Endodermal cell (in vitro differentiated cells): ENCODE data around the gene FHAD1. TPM values are rescaled to one million over a fixed set of nuclear protein-coding genes. Genes with fewer than 3 reads are reported as not detected.

ENCODE experiments used
- DNase-seq: peaks from one replicate; pipeline ENCODE4 v3.0.0-alpha.2; 2017
- H3K27ac ChIP-seq: 2 replicates; pipeline ENCODE4 v1.5.1; 2013; ENCODE audit warnings: mild to moderate bottlenecking, low read depth, low read length, moderate library complexity
- H3K27me3 ChIP-seq: 2 replicates; pipeline ENCODE4 v1.6.1; 2013; ENCODE audit warnings: mild to moderate bottlenecking, low read length, moderate library complexity; ENCODE audit not compliant: insufficient read depth, control insufficient read depth, poor library complexity, severe bottlenecking
- H3K36me3 ChIP-seq: 2 replicates; pipeline ENCODE4 v1.7.0; 2013; ENCODE audit warnings: mild to moderate bottlenecking, low read length, moderate library complexity; ENCODE audit not compliant: control insufficient read depth, insufficient read depth
- H3K4me1 ChIP-seq: one replicate; pipeline ENCODE4 v1.7.0; 2013; ENCODE audit warnings: low read length; ENCODE audit not compliant: control insufficient read depth, insufficient read depth
- H3K4me3 ChIP-seq: 2 replicates; pipeline ENCODE4 v1.5.1; 2013; ENCODE audit warnings: mild to moderate bottlenecking, low read length, moderate library complexity
- H3K9ac ChIP-seq: 2 replicates; pipeline ENCODE4 v1.6.1; 2013; ENCODE audit warnings: mild to moderate bottlenecking, low read length, moderate library complexity; ENCODE audit not compliant: poor library complexity, severe bottlenecking; ENCODE audit errors: extremely low read depth
- H3K9me3 ChIP-seq: 2 replicates; pipeline ENCODE4 v1.6.1; 2013; ENCODE audit warnings: mild to moderate bottlenecking, low read length, moderate library complexity; ENCODE audit not compliant: control insufficient read depth
- H3K27ac Mint-ChIP-seq: 2 replicates; pipeline ENCODE4 v1.8.0; 2020; ENCODE audit warnings: mixed read lengths
- H3K27me3 Mint-ChIP-seq: 2 replicates; pipeline ENCODE4 v1.8.0; 2021; ENCODE audit warnings: mild to moderate bottlenecking, mixed read lengths; ENCODE audit not compliant: insufficient read depth
- H3K36me3 Mint-ChIP-seq: 2 replicates; pipeline ENCODE4 v1.8.0; 2020; ENCODE audit warnings: low read depth, mixed read lengths
- H3K4me1 Mint-ChIP-seq: 2 replicates; pipeline ENCODE4 v1.8.0; 2020; ENCODE audit warnings: mixed read lengths
- H3K4me3 Mint-ChIP-seq: 2 replicates; pipeline ENCODE4 v1.8.0; 2020; ENCODE audit warnings: mild to moderate bottlenecking, moderate library complexity, mixed read lengths
- H3K9me3 Mint-ChIP-seq: 2 replicates; pipeline ENCODE4 v1.8.0; 2020; ENCODE audit warnings: mild to moderate bottlenecking, mixed read lengths
- CTCF ChIP-seq: fragments of 200-600 bp; sonication (generic); conservative IDR thresholded peaks from 2 replicates; pipeline ENCODE4 v1.5.0; 2021; ENCODE audit warnings: antibody characterized with exemption, mild to moderate bottlenecking
- WGBS, 2 experiments: methylation state at CpG; one replicate each; pipeline versions ENCODE4 v1.1.5 to v1.1.7; 2013; ENCODE audit warnings: missing lambda C conversion rate in 2 of 2, mixed read lengths in 1 of 2; ENCODE audit not compliant: insufficient coverage in 1 of 2, insufficient read length in 1 of 2; 5-methylcytosine and 5-hydroxymethylcytosine counted together
- total RNA-seq, 2 donors: library from RNA; stranded (reverse); fragmentation: NEBNext Ultra II Directional in 1 of 2; extraction: Animal tissue kit (Norgen Biotek cat#: 25700) in 1 of 2; gene quantifications; 2 replicates in 1 of 2; 3 replicates in 1 of 2; pipeline ENCODE4 v1.2.1, GENCODE V29; 2021

The FHAD1 gene
- total RNA-seq, 2 donors from 2014 or later: 2.9 to 3.6 TPM

- no peaks in the 10 kb centered on the region for H3K4me1 ChIP-seq
- peaks cover 15% of the 10 kb centered on the region for H3K36me3 ChIP-seq
- no peak overlapping the region for H3K4me3 ChIP-seq
- peak overlapping the region; percentile 97 for H3K27ac ChIP-seq
- whole genome bisulfite sequencing, 2 experiments: 58 to 85% methylated on average over 17 to 19 of the region's 19 CpGs
- no peak for DNase-seq
- H3K4me3 Mint-ChIP-seq: no peak overlapping the region
- H3K9ac ChIP-seq: no peak overlapping the region
- H3K27ac Mint-ChIP-seq: no peak overlapping the region
- no peaks in the 10 kb centered on the region for H3K27me3 Mint-ChIP-seq
- H3K9me3 ChIP-seq: peaks cover 13% of the 10 kb centered on the region
- TF ChIP-seq CTCF: no peak
- peaks cover 32% of the 10 kb centered on the region for H3K36me3 Mint-ChIP-seq
- H3K27me3 ChIP-seq: no peaks in the 10 kb centered on the region
- no peaks in the 10 kb centered on the region for H3K4me1 Mint-ChIP-seq
- H3K9me3 Mint-ChIP-seq: peaks cover 12% of the 10 kb centered on the region
Observed at GRCh38 chr1:15214527-15214926, 32.5 kb upstream of the FHAD1 start.

GRCh38 chr1:15215116-15215515 lies 31.9 kb upstream of the FHAD1 start:
- no peak for DNase-seq
- no peak for TF ChIP-seq CTCF
- no peak overlapping the region for H3K27ac Mint-ChIP-seq
- H3K4me1 Mint-ChIP-seq: no peaks in the 10 kb centered on the region
- no peak overlapping the region for H3K4me3 ChIP-seq
- H3K36me3 Mint-ChIP-seq: peaks cover 38% of the 10 kb centered on the region
- H3K27ac ChIP-seq: peak overlapping the region; percentile 97
- H3K9ac ChIP-seq: no peak overlapping the region
- H3K4me3 Mint-ChIP-seq: no peak overlapping the region
- H3K36me3 ChIP-seq: peaks cover 20% of the 10 kb centered on the region
- H3K27me3 Mint-ChIP-seq: no peaks in the 10 kb centered on the region
- H3K9me3 ChIP-seq: peaks cover 13% of the 10 kb centered on the region
- 96 to 99% methylated on average over 22 to 23 of the region's 23 CpGs for WGBS, 2 experiments
- no peaks in the 10 kb centered on the region for H3K4me1 ChIP-seq
- H3K27me3 ChIP-seq: no peaks in the 10 kb centered on the region
- H3K9me3 Mint-ChIP-seq: peaks cover 12% of the 10 kb centered on the region

- Histone ChIP-seq H3K36me3 (peaks cover 22% of the 10 kb centered on the region), H3K4me3 (no peak overlapping the region), H3K9me3 (peaks cover 13% of the 10 kb centered on the region), H3K27me3 (no peaks in the 10 kb centered on the region), H3K4me1 (no peaks in the 10 kb centered on the region), H3K9ac (no peak overlapping the region), H3K27ac (no peak overlapping the region)
- Mint-ChIP-seq H3K4me1 (peaks cover 3% of the 10 kb centered on the region), H3K27me3 (peaks cover 2% of the 10 kb centered on the region), H3K4me3 (no peak overlapping the region), H3K9me3 (peaks cover 12% of the 10 kb centered on the region), H3K27ac (no peak overlapping the region), H3K36me3 (peaks cover 47% of the 10 kb centered on the region)
- DNase-seq: no peak
- TF ChIP-seq CTCF: no peak
- 86 to 100% methylated on average over 1 of the region's 1 CpG for WGBS, 2 experiments
Observed at GRCh38 chr1:15217654-15218053, 29.4 kb upstream of the FHAD1 start.
